ENCODE data around the gene MSANTD2.

The MSANTD2 gene

DNA sequence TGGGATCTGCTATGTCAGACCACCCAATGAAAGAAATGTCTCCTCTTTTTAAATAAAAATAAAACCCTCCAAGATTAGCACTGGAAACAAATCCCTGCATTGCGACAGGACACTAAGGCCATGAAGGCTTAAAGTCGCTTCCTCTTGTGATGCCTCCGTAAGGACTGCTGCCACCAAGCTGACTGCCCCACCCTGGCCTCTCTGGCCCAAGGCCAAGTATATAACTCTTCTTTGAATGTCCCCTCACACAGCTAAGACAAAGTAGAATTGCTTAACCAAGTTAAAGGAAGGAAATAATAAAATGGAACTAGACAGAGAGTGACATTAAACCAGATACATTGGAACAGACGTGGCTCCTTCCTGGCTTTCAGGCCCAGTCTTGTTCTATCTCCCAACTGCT lies 68.0 kb downstream of the MSANTD2 start:
- Histone ChIP-seq H3K4me3 (ENCODE audit: low read depth, low read length) (no peak overlapping the region), H3K79me2 (ENCODE audit: control insufficient read depth, insufficient read depth, low read length, unreplicated experiment) (no peaks in the 10 kb centered on the region), H3K4me1 (ENCODE audit: control insufficient read depth, insufficient read depth, low read length, unreplicated experiment) (no peaks in the 10 kb centered on the region), H3K36me3 (ENCODE audit: insufficient read depth, low read length) (no peaks in the 10 kb centered on the region), H3K27me3 (ENCODE audit: insufficient read depth, low read length) (peaks cover 3% of the 10 kb centered on the region), H3K27ac (ENCODE audit: low read depth, low read length) (no peak overlapping the region), H2AFZ (ENCODE audit: low read length, unreplicated experiment) (no peak overlapping the region)

DNA sequence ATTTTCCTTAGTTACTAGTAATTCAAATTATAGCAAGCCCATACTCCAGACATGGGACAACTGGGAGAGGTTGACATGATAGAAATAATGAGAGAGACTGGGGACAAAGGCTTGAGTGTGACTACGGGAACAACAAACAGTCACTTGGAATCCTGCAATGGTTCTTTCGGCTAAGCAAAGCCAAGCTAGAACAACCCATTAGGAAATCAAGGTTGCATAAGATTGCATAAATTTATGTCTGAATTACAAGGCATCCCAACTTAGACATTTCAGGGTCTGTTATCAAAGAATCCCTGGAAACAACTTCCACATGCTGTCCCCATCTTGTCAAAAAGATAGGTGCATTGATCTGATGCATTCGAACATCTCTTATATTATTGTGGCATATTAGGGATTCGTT lies 70.6 kb downstream of the MSANTD2 start:
- Histone ChIP-seq H3K27ac (ENCODE audit: low read depth, low read length) (no peak overlapping the region), H3K79me2 (ENCODE audit: control insufficient read depth, insufficient read depth, low read length, unreplicated experiment) (no peaks in the 10 kb centered on the region), H3K4me1 (ENCODE audit: control insufficient read depth, insufficient read depth, low read length, unreplicated experiment) (peaks cover 16% of the 10 kb centered on the region), H2AFZ (ENCODE audit: low read length, unreplicated experiment) (no peak overlapping the region), H3K4me3 (ENCODE audit: low read depth, low read length) (no peak overlapping the region), H3K36me3 (ENCODE audit: insufficient read depth, low read length) (no peaks in the 10 kb centered on the region), H3K27me3 (ENCODE audit: insufficient read depth, low read length) (no peaks in the 10 kb centered on the region; the same call in 1 of the 2 replicates)

DNA sequence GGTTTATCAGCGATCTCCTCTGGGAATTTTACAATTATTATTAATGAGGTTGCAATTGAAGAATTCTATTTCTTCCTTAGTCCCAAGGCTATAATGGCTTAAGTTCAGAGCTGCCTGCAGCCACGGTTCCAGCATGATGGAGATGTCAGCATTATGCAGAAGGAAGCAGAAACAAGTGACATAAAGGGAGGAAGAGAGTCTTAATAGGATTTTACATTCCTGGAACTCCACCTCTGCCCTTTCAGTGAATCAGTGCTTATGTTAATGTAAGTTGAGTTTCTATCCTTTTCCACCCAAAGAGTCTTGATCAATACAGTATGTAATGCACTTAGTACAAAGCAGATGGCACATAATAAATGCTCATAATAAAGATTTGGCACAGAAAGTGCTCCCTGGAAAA lies 72.1 kb downstream of the MSANTD2 start:
- no peak overlapping the region for H3K4me3 ChIP-seq (ENCODE audit: low read depth, low read length)

DNA sequence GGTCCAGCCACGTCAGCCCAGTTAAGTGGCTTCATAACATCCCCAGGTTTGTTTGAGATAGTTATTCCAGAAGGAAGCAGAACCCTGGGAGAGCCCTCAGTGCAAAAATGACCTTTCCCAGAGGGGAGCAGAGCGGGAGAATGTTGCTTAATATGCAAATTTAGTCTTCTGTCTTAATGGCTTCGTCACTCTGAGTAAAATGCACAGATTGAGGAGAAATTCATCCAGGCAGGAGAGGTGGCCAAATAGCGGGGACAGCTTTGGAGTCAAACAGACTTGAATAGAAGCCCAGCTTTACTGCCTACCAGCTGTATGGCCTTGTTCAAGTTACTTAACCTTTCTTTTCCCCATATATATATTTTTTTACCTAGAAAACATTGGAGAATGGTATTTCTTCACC lies 72.7 kb downstream of the MSANTD2 start:
- Histone ChIP-seq H3K4me3 (ENCODE audit: low read depth, low read length) (no peak overlapping the region), H3K36me3 (ENCODE audit: insufficient read depth, low read length) (no peaks in the 10 kb centered on the region), H2AFZ (ENCODE audit: low read length, unreplicated experiment) (no peak overlapping the region), H3K27me3 (ENCODE audit: insufficient read depth, low read length) (peaks cover 14% of the 10 kb centered on the region), H3K4me1 (ENCODE audit: control insufficient read depth, insufficient read depth, low read length, unreplicated experiment) (peaks cover 16% of the 10 kb centered on the region), H3K27ac (ENCODE audit: low read depth, low read length) (no peak overlapping the region), H3K79me2 (ENCODE audit: control insufficient read depth, insufficient read depth, low read length, unreplicated experiment) (no peaks in the 10 kb centered on the region)

More for the DNA sequence above, 72.1 kb downstream of the MSANTD2 start:
- Histone ChIP-seq H3K27ac (ENCODE audit: low read depth, low read length) (no peak overlapping the region), H2AFZ (ENCODE audit: low read length, unreplicated experiment) (no peak overlapping the region), H3K27me3 (ENCODE audit: insufficient read depth, low read length) (peaks cover 8% of the 10 kb centered on the region; the same call in 1 of the 2 replicates), H3K36me3 (ENCODE audit: insufficient read depth, low read length) (no peaks in the 10 kb centered on the region), H3K4me1 (ENCODE audit: control insufficient read depth, insufficient read depth, low read length, unreplicated experiment) (peaks cover 16% of the 10 kb centered on the region), H3K79me2 (ENCODE audit: control insufficient read depth, insufficient read depth, low read length, unreplicated experiment) (no peaks in the 10 kb centered on the region)

DNA sequence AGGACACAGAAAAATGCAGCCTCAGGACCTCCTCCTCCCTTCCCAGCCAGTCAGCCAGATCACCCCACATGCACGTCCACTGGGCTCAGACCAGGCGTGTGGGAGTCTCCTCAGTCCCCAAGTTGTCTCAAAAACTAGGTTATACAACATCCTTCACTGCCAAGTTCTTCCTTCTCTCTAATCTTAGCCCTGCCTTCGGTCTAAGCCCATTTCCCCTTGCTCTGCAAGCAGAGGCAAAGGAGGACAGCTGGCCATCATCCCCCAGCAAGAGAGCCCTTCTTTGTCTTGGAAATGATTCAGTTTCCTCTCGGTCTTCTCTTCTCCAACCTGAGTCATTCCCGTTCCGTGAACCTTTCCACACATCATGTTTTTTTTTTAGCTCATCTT lies 74.5 kb downstream of the MSANTD2 start:
- Histone ChIP-seq H3K27ac (ENCODE audit: low read depth, low read length) (no peak overlapping the region), H3K79me2 (ENCODE audit: control insufficient read depth, insufficient read depth, low read length, unreplicated experiment) (no peaks in the 10 kb centered on the region), H2AFZ (ENCODE audit: low read length, unreplicated experiment) (no peak overlapping the region)

DNA sequence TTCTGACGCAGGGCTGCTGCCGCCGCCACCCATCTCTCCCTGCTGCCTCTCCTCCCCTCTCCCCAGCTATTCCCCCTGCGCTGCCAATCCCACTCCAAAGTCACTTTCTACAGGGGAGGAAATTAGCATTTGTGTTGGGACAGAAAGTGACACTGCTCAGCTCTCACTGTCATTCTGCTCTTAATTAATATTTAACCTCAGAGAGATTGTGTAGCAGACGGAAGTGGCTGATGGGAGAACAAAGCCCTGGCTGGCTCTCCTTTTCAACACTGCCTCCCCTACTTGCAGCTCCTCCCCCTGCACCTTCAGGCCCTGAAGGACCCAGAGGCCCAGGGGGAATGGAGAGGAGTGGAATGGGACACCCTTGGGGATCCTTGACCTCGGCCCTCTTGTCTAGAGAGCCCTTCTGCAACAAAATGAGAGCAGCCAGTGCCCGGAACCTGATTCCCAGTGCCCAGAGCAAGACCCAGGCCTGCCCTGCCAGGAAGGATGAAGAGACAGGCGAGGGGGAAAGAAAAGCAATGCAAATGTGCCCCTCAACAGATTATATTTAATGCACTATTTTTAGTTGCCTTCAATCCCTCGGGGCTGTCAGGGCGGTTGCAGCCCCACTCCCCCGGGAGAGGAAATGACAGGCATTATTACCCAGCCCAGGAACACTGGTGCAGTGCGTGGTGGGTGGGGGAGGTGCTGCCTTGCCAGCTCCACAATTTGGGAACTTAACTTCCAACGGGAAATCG lies 75.1 kb downstream of the MSANTD2 start:
- H2AFZ ChIP-seq (ENCODE audit: low read length, unreplicated experiment) = no peak overlapping the region
- peaks cover 16% of the 10 kb centered on the region for H3K4me1 ChIP-seq (ENCODE audit: control insufficient read depth, insufficient read depth, low read length, unreplicated experiment)
- peaks cover 36% of the 10 kb centered on the region for H3K27me3 ChIP-seq (ENCODE audit: insufficient read depth, low read length)
- no peaks in the 10 kb centered on the region for H3K79me2 ChIP-seq (ENCODE audit: control insufficient read depth, insufficient read depth, low read length, unreplicated experiment)
- H3K27ac ChIP-seq (ENCODE audit: low read depth, low read length) = no peak overlapping the region
- no peaks in the 10 kb centered on the region for H3K36me3 ChIP-seq (ENCODE audit: insufficient read depth, low read length)
- H3K4me3 ChIP-seq (ENCODE audit: low read depth, low read length) = peak overlapping the region; percentile 38; the same call in 1 of the 2 replicates

More for the DNA sequence above, 74.5 kb downstream of the MSANTD2 start:
- Histone ChIP-seq H3K4me3 (ENCODE audit: low read depth, low read length) (peak overlapping the region; percentile 38; the same call in 1 of the 2 replicates), H3K4me1 (ENCODE audit: control insufficient read depth, insufficient read depth, low read length, unreplicated experiment) (peaks cover 16% of the 10 kb centered on the region), H3K27me3 (ENCODE audit: insufficient read depth, low read length) (peaks cover 30% of the 10 kb centered on the region), H3K36me3 (ENCODE audit: insufficient read depth, low read length) (no peaks in the 10 kb centered on the region)

DNA sequence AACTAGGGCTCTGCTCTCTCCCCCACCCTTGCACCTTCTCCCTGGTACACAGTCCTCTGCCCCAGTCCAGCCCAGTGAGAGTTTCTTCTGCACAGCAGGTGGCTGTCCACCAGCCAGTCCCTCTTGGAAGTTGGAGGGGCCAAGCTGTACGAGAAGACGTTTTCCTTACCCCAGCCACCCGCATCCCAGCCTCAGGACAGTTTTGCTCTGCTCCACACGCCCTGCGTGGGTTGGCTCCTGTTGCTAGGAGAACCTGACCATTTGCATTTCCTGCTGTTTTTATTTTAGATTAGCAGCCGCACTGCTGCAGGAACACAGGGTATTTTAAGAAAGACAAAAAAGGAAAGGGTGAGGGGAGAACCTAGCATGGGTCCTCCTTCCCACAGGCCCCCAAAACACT lies 78.0 kb downstream of the MSANTD2 start:
- H3K36me3 ChIP-seq (ENCODE audit: insufficient read depth, low read length) = no peaks in the 10 kb centered on the region
- H3K27ac ChIP-seq (ENCODE audit: low read depth, low read length) = no peak overlapping the region
- H3K79me2 ChIP-seq (ENCODE audit: control insufficient read depth, insufficient read depth, low read length, unreplicated experiment) = no peaks in the 10 kb centered on the region
- H3K4me3 ChIP-seq (ENCODE audit: low read depth, low read length) = no peak overlapping the region
- peaks cover 21% of the 10 kb centered on the region for H3K4me1 ChIP-seq (ENCODE audit: control insufficient read depth, insufficient read depth, low read length, unreplicated experiment)
- no peak overlapping the region for H2AFZ ChIP-seq (ENCODE audit: low read length, unreplicated experiment)
- H3K27me3 ChIP-seq (ENCODE audit: insufficient read depth, low read length) = peaks cover 56% of the 10 kb centered on the region

DNA sequence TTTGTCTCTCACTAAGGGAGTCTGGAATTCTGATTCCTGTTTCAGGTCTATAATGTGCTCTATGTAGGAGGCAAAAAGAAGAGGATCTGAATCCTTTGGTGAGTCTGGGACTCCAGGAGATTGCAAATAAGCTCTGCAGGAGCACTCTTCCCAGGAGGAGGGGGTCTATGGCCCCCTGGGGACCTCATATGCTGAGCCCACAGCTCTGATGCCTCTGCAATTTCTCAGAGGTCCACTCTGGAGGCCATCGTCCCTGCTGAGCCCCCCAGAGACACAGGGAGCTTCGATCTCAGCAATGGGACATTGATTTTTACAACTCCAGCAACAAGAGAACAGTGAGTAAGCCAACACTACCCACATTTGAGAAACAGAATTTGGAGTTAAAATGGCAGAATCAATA lies 80.7 kb downstream of the MSANTD2 start:
- no peaks in the 10 kb centered on the region for H3K79me2 ChIP-seq (ENCODE audit: control insufficient read depth, insufficient read depth, low read length, unreplicated experiment)
- no peak overlapping the region for H3K4me3 ChIP-seq (ENCODE audit: low read depth, low read length)
- peaks cover 56% of the 10 kb centered on the region for H3K27me3 ChIP-seq (ENCODE audit: insufficient read depth, low read length)
- no peak overlapping the region for H2AFZ ChIP-seq (ENCODE audit: low read length, unreplicated experiment)
- H3K36me3 ChIP-seq (ENCODE audit: insufficient read depth, low read length) = no peaks in the 10 kb centered on the region
- peaks cover 5% of the 10 kb centered on the region for H3K4me1 ChIP-seq (ENCODE audit: control insufficient read depth, insufficient read depth, low read length, unreplicated experiment)
- no peak overlapping the region for H3K27ac ChIP-seq (ENCODE audit: low read depth, low read length)

DNA sequence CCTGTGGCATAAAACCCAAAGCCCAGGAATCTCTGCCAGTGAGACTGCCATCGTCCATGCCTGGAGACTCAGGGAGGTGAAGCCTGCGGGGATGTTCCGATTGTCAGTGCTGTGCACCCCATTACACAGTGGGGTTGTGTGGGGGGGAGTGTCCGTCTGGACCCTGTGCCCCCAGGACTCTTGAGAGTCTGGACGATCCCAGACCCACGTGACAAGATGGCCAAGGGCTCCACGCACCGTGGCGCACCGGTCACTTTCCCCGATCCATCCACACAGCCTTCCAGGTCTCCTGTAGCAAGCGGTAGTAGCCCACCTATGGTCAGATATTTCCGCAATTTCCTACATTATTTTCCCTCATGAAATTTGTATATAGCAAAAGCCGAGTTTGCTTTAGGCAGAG lies 81.4 kb downstream of the MSANTD2 start:
- no peaks in the 10 kb centered on the region for H3K79me2 ChIP-seq (ENCODE audit: control insufficient read depth, insufficient read depth, low read length, unreplicated experiment)
- peaks cover 5% of the 10 kb centered on the region for H3K4me1 ChIP-seq (ENCODE audit: control insufficient read depth, insufficient read depth, low read length, unreplicated experiment)
- no peak overlapping the region for H3K27ac ChIP-seq (ENCODE audit: low read depth, low read length)
- peaks cover 54% of the 10 kb centered on the region for H3K27me3 ChIP-seq (ENCODE audit: insufficient read depth, low read length)
- peak overlapping the region; percentile 77 for H3K4me3 ChIP-seq (ENCODE audit: low read depth, low read length)
- no peaks in the 10 kb centered on the region for H3K36me3 ChIP-seq (ENCODE audit: insufficient read depth, low read length)
- no peak overlapping the region for H2AFZ ChIP-seq (ENCODE audit: low read length, unreplicated experiment)

DNA sequence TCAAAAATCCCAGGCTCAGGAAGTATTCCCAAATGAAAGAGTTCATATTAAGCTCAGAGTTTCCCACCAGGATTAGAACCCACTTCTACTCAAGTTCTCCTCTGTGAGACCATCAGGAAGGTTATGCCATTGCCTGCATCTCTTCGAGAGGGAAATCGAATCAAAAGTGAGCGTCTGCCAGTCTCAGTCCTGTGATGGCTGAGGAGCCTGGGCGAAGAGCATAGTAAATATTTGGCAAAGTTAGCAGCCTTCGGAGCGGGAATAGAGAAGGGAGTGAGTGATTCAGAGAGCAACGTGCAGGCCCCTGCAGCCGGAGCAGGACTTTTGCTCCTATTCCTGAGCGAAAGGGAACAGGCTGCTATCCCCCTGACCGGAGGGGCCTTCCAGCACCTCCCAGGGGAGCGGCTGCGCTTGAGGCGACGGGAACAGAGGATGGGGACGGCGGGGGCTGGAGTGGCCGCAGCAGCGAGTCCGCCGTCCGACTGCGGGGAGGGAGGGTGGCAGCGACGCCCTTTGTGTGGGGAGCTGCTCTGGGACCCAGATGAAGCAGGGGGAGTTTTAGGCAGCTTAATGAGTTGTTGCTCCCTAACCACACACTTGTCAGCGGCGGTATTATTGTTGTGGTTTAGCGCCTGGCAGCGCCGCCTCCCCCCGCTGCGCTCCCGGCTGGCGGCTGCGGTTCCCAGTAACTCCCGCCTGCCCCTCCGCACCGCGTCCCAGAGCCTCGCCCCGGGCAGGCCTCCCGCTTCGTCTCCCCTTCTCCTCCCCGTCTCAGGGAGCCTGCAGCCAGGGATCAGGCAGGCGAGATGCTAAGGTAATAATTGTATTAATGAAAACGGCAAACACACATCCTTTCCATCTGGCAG lies 82.2 kb downstream of the MSANTD2 start:
- Histone ChIP-seq H3K27ac (ENCODE audit: low read depth, low read length) (no peak overlapping the region), H3K79me2 (ENCODE audit: control insufficient read depth, insufficient read depth, low read length, unreplicated experiment) (no peaks in the 10 kb centered on the region), H3K27me3 (ENCODE audit: insufficient read depth, low read length) (peaks cover 47% of the 10 kb centered on the region), H2AFZ (ENCODE audit: low read length, unreplicated experiment) (peak overlapping the region; percentile 80), H3K4me1 (ENCODE audit: control insufficient read depth, insufficient read depth, low read length, unreplicated experiment) (peaks cover 5% of the 10 kb centered on the region), H3K36me3 (ENCODE audit: insufficient read depth, low read length) (no peaks in the 10 kb centered on the region), H3K4me3 (ENCODE audit: low read depth, low read length) (peak overlapping the region; percentile 77)

All from ACC112 (cell line).